Activated T-cell treated with anti-CD3 and anti-CD28 coated beads, Interleukin-2, amount 50 U/mL, for 24 hours (primary cell): ENCODE measurements around the gene LTBP4.

Experiments
- DNase-seq: peaks from one replicate; pipeline ENCODE4 v3.0.0-alpha.2; 2020
- H3K27ac Mint-ChIP-seq: 2 replicates; pipeline ENCODE4 v1.8.0; 2020; ENCODE audit warnings: mild to moderate bottlenecking, mixed read lengths
- H3K27me3 Mint-ChIP-seq: 2 replicates; pipeline ENCODE4 v1.8.0; 2020; ENCODE audit warnings: mixed read lengths
- H3K36me3 Mint-ChIP-seq: 2 replicates; pipeline ENCODE4 v1.8.0; 2020; ENCODE audit warnings: low read depth, mixed read lengths
- H3K4me1 Mint-ChIP-seq: 2 replicates; pipeline ENCODE4 v1.8.0; 2020; ENCODE audit warnings: low read depth, mixed read lengths
- H3K4me3 Mint-ChIP-seq: 2 replicates; pipeline ENCODE4 v1.8.0; 2020; ENCODE audit warnings: mild to moderate bottlenecking, moderate library complexity, mixed read lengths
- H3K9me3 Mint-ChIP-seq: 2 replicates; pipeline ENCODE4 v1.8.0; 2020; ENCODE audit warnings: mixed read lengths

Gene LTBP4

GRCh38 chr19:40570313-40571004 lies 30.7 kb upstream of the LTBP4 start:
- Mint-ChIP-seq H3K27ac (peak overlapping the region; percentile 79), H3K27me3 (peaks cover 36% of the 10 kb centered on the region), H3K4me3 (peak overlapping the region; percentile 62), H3K36me3 (no peaks in the 10 kb centered on the region), H3K4me1 (peaks cover 20% of the 10 kb centered on the region), H3K9me3 (peaks cover 3% of the 10 kb centered on the region)
- DNase-seq, result peak; percentile 93

- peaks cover 31% of the 10 kb centered on the region for H3K27me3 Mint-ChIP-seq
- peaks cover 3% of the 10 kb centered on the region for H3K9me3 Mint-ChIP-seq
- peak overlapping the region; percentile 41 for H3K4me3 Mint-ChIP-seq
- H3K27ac Mint-ChIP-seq, result peak overlapping the region; percentile 50
- no peak for DNase-seq
- H3K4me1 Mint-ChIP-seq, result peaks cover 22% of the 10 kb centered on the region
- H3K36me3 Mint-ChIP-seq, result no peaks in the 10 kb centered on the region
These were observed 30.2 kb upstream of the LTBP4 start for GRCh38 chr19:40571005-40571318.

GRCh38 chr19:40571831-40572495 lies 29.2 kb upstream of the LTBP4 start:
- Mint-ChIP-seq H3K27ac (no peak overlapping the region), H3K4me1 (peaks cover 26% of the 10 kb centered on the region), H3K9me3 (peaks cover 3% of the 10 kb centered on the region), H3K36me3 (no peaks in the 10 kb centered on the region), H3K27me3 (peaks cover 21% of the 10 kb centered on the region), H3K4me3 (no peak overlapping the region)
- DNase-seq, result no peak

- Mint-ChIP-seq H3K27me3 (no peaks in the 10 kb centered on the region), H3K27ac (no peak overlapping the region), H3K9me3 (peaks cover 3% of the 10 kb centered on the region), H3K4me1 (peaks cover 30% of the 10 kb centered on the region), H3K36me3 (peaks cover 20% of the 10 kb centered on the region), H3K4me3 (peak overlapping the region; percentile 44)
- DNase-seq, result no peak
These were observed 25.8 kb upstream of the LTBP4 start for GRCh38 chr19:40575326-40575725.

- Mint-ChIP-seq H3K9me3 (no peaks in the 10 kb centered on the region), H3K36me3 (peaks cover 28% of the 10 kb centered on the region), H3K27me3 (no peaks in the 10 kb centered on the region), H3K4me1 (peaks cover 24% of the 10 kb centered on the region), H3K27ac (peak overlapping the region; percentile 88), H3K4me3 (peak overlapping the region; percentile 86)
- no peak for DNase-seq
These were observed 25.0 kb upstream of the LTBP4 start for GRCh38 chr19:40576151-40576584.

GRCh38 chr19:40576585-40577451 lies 24.4 kb upstream of the LTBP4 start, which contains the start of gene SHKBP1:
SHKBP1 (plus strand) TSS chr19:40576873; CDS start chr19:40576900, 27 bp downstream.
- no peaks in the 10 kb centered on the region for H3K27me3 Mint-ChIP-seq
- H3K36me3 Mint-ChIP-seq, result peaks cover 34% of the 10 kb centered on the region
- peak; percentile 95 for DNase-seq
- peak within 1 kb of the TSS; percentile 88 for H3K27ac Mint-ChIP-seq
- H3K9me3 Mint-ChIP-seq, result no peaks in the 10 kb centered on the region
- peaks cover 24% of the 10 kb centered on the region for H3K4me1 Mint-ChIP-seq
- peak within 1 kb of the TSS; percentile 86 for H3K4me3 Mint-ChIP-seq

GRCh38 chr19:40578442-40578908 lies 22.7 kb upstream of the LTBP4 start:
- no peaks in the 10 kb centered on the region for H3K27me3 Mint-ChIP-seq
- H3K36me3 Mint-ChIP-seq, result peaks cover 47% of the 10 kb centered on the region
- no peak for DNase-seq
- peak overlapping the region; percentile 86 for H3K4me3 Mint-ChIP-seq
- peaks cover 24% of the 10 kb centered on the region for H3K4me1 Mint-ChIP-seq
- H3K27ac Mint-ChIP-seq, result no peak overlapping the region
- no peaks in the 10 kb centered on the region for H3K9me3 Mint-ChIP-seq

- Mint-ChIP-seq H3K4me1 (peaks cover 22% of the 10 kb centered on the region), H3K4me3 (no peak overlapping the region), H3K27me3 (no peaks in the 10 kb centered on the region), H3K36me3 (peaks cover 68% of the 10 kb centered on the region), H3K27ac (no peak overlapping the region), H3K9me3 (no peaks in the 10 kb centered on the region)
- DNase-seq, result no peak
These were observed 20.6 kb upstream of the LTBP4 start for GRCh38 chr19:40580619-40581018.

- no peaks in the 10 kb centered on the region for H3K9me3 Mint-ChIP-seq
- DNase-seq, result no peak
- H3K4me3 Mint-ChIP-seq, result no peak overlapping the region
- no peaks in the 10 kb centered on the region for H3K27me3 Mint-ChIP-seq
- H3K36me3 Mint-ChIP-seq, result peaks cover 77% of the 10 kb centered on the region
- peaks cover 21% of the 10 kb centered on the region for H3K4me1 Mint-ChIP-seq
- no peak overlapping the region for H3K27ac Mint-ChIP-seq
These were observed 19.6 kb upstream of the LTBP4 start for GRCh38 chr19:40581531-40581930.

GRCh38 chr19:40582467-40582866 lies 18.7 kb upstream of the LTBP4 start:
- Mint-ChIP-seq H3K4me3 (no peak overlapping the region), H3K27ac (no peak overlapping the region), H3K9me3 (no peaks in the 10 kb centered on the region), H3K4me1 (peaks cover 21% of the 10 kb centered on the region), H3K36me3 (peaks cover 83% of the 10 kb centered on the region), H3K27me3 (no peaks in the 10 kb centered on the region)
- no peak for DNase-seq

GRCh38 chr19:40583283-40583682 lies 17.9 kb upstream of the LTBP4 start:
- Mint-ChIP-seq H3K4me3 (no peak overlapping the region), H3K27ac (no peak overlapping the region), H3K36me3 (peaks cover 84% of the 10 kb centered on the region), H3K4me1 (peaks cover 12% of the 10 kb centered on the region), H3K27me3 (no peaks in the 10 kb centered on the region), H3K9me3 (no peaks in the 10 kb centered on the region)
- no peak for DNase-seq

GRCh38 chr19:40584007-40584406 lies 17.2 kb upstream of the LTBP4 start:
- Mint-ChIP-seq H3K9me3 (no peaks in the 10 kb centered on the region), H3K27me3 (no peaks in the 10 kb centered on the region), H3K4me3 (no peak overlapping the region), H3K36me3 (peaks cover 87% of the 10 kb centered on the region), H3K4me1 (peaks cover 8% of the 10 kb centered on the region), H3K27ac (peak overlapping the region; percentile 15)
- no peak for DNase-seq

GRCh38 chr19:40585241-40585981 lies 15.8 kb upstream of the LTBP4 start:
- Mint-ChIP-seq H3K4me3 (no peak overlapping the region), H3K36me3 (peaks cover 85% of the 10 kb centered on the region), H3K4me1 (peaks cover 8% of the 10 kb centered on the region), H3K27me3 (no peaks in the 10 kb centered on the region), H3K9me3 (no peaks in the 10 kb centered on the region), H3K27ac (peak overlapping the region; percentile 27)
- no peak for DNase-seq

GRCh38 chr19:40585982-40586422 lies 15.2 kb upstream of the LTBP4 start:
- Mint-ChIP-seq H3K36me3 (peaks cover 84% of the 10 kb centered on the region), H3K9me3 (no peaks in the 10 kb centered on the region), H3K4me1 (peaks cover 8% of the 10 kb centered on the region), H3K27me3 (no peaks in the 10 kb centered on the region), H3K4me3 (no peak overlapping the region), H3K27ac (peak overlapping the region; percentile 27)
- no peak for DNase-seq
